NCI-H1436 treated with DMSO at 0.1 percent for 48 hours (cell line): ENCODE results near the gene VGF.
"Not testable (repeated sequence)": the region's sequence is repeated elsewhere in the genome, so short reads cannot be mapped to it uniquely, and the experiment has no call there.

Experiments
- DNase-seq: peaks from one replicate; lab custom pipeline; 2025; lab: John Stamatoyannopoulos, UW

Gene VGF

GRCh38 chr7:101115215-101115614, 50.2 kb downstream of the VGF start:
- no peak for DNase-seq

GRCh38 chr7:101114492-101114891, 50.9 kb downstream of the VGF start:
- no peak for DNase-seq

GRCh38 chr7:101113836-101114235, 51.5 kb downstream of the VGF start:
- DNase-seq, result no peak

GRCh38 chr7:101113140-101113539, 52.2 kb downstream of the VGF start:
- not testable (repeated sequence) for DNase-seq
